ENCODE results near the gene TLE6. TPM values are rescaled to one million over a fixed set of nuclear protein-coding genes. Genes with fewer than 3 reads are reported as not detected.

The TLE6 gene
- polyA plus RNA-seq, 4 donors: 0.75 to 1.00 TPM; not detected in 2

GRCh38 chr19:2998642-2999041 lies 21.3 kb downstream of the TLE6 start:
- DNase-seq (no peak), FAIRE-seq (no peak)
- 86 to 94% (median 91%) methylated on average over 11 of the region's 11 CpGs for WGBS, 3 donors
- Histone ChIP-seq H3K27me3 (ENCODE audit: control insufficient read depth in 3 of 3, insufficient read depth in 3 of 3, low read length in 3 of 3) (no peaks in the 10 kb centered on the region), H3K36me3 (ENCODE audit: control insufficient read depth in 3 of 3, insufficient read depth in 2 of 3, low read depth in 1 of 3, low read length in 3 of 3) (peaks cover 0 to 79% (median 0%) of the 10 kb centered on the region in 3 donors), H3K27ac (ENCODE audit: low read depth in 1 of 3, low read length in 2 of 3) (no peak overlapping the region), H3K4me1 (ENCODE audit: control insufficient read depth in 3 of 3, insufficient read depth in 2 of 3, low read depth in 1 of 3, low read length in 2 of 3) (no peaks in the 10 kb centered on the region), H3K4me3 (ENCODE audit: low read depth in 1 of 3, low read length in 3 of 3) (no peak overlapping the region), H3K9me3 (ENCODE audit: control insufficient read depth in 2 of 2, insufficient read depth in 1 of 2, low read depth in 1 of 2, low read length in 1 of 2) (peaks cover 0 to 5% of the 10 kb centered on the region in 2 donors)

- Histone ChIP-seq H3K27me3 (ENCODE audit: control insufficient read depth in 3 of 3, insufficient read depth in 3 of 3, low read length in 3 of 3) (no peaks in the 10 kb centered on the region), H3K4me3 (ENCODE audit: low read depth in 1 of 3, low read length in 3 of 3) (no peak overlapping the region), H3K9me3 (ENCODE audit: control insufficient read depth in 2 of 2, insufficient read depth in 1 of 2, low read depth in 1 of 2, low read length in 1 of 2) (peaks cover 0 to 5% of the 10 kb centered on the region in 2 donors), H3K4me1 (ENCODE audit: control insufficient read depth in 3 of 3, insufficient read depth in 2 of 3, low read depth in 1 of 3, low read length in 2 of 3) (no peaks in the 10 kb centered on the region), H3K36me3 (ENCODE audit: control insufficient read depth in 3 of 3, insufficient read depth in 2 of 3, low read depth in 1 of 3, low read length in 3 of 3) (peaks cover 0 to 94% (median 0%) of the 10 kb centered on the region in 3 donors), H3K27ac (ENCODE audit: low read depth in 1 of 3, low read length in 2 of 3) (no peak overlapping the region)
- WGBS, 3 donors: 93 to 99% (median 96%) methylated on average over 6 of the region's 6 CpGs
- FAIRE-seq: no peak
- no peak for DNase-seq
Observed at GRCh38 chr19:3001235-3001800, 24.0 kb downstream of the TLE6 start.

GRCh38 chr19:3003046-3003445 lies 25.7 kb downstream of the TLE6 start:
- 87 to 91% (median 91%) methylated on average over 7 of the region's 7 CpGs for WGBS, 3 donors
- FAIRE-seq: no peak

DNA sequence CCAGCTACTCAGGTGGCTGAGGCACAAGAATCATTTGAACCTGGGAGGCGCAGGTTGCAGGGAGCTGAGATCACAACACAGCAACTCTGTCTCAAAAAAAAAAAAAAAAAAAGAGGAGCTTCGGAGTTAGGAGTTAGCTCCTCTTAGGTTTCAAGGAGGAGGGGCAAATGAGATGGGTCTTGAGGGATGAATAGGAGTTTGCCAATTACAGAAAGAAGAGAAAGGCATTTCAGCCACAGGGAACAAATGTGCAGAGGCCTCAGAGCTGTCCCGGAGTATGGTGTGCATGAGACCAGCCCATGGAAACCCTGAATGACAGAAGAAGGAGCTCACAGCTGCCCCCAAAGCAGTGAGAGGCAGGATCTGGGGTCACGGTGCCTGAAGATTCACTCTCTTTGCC lies 27.2 kb downstream of the TLE6 start:
- 83 to 89% (median 85%) methylated on average over 4 of the region's 4 CpGs for WGBS, 3 donors
- no peak for DNase-seq
- Histone ChIP-seq H3K27ac (ENCODE audit: low read depth in 1 of 3, low read length in 2 of 3) (no peak overlapping the region), H3K4me3 (ENCODE audit: low read depth in 1 of 3, low read length in 3 of 3) (no peak overlapping the region), H3K9me3 (ENCODE audit: control insufficient read depth in 2 of 2, insufficient read depth in 1 of 2, low read depth in 1 of 2, low read length in 1 of 2) (no peaks in the 10 kb centered on the region), H3K36me3 (ENCODE audit: control insufficient read depth in 3 of 3, insufficient read depth in 2 of 3, low read depth in 1 of 3, low read length in 3 of 3) (peaks cover 0 to 92% (median 0%) of the 10 kb centered on the region in 3 donors), H3K27me3 (ENCODE audit: control insufficient read depth in 3 of 3, insufficient read depth in 3 of 3, low read length in 3 of 3) (no peaks in the 10 kb centered on the region), H3K4me1 (ENCODE audit: control insufficient read depth in 3 of 3, insufficient read depth in 2 of 3, low read depth in 1 of 3, low read length in 2 of 3) (no peaks in the 10 kb centered on the region)
- no peak for FAIRE-seq

More at GRCh38 chr19:3003046-3003445, 25.7 kb downstream of the TLE6 start:
- Histone ChIP-seq H3K36me3 (ENCODE audit: control insufficient read depth in 3 of 3, insufficient read depth in 2 of 3, low read depth in 1 of 3, low read length in 3 of 3) (peaks cover 0 to 93% (median 0%) of the 10 kb centered on the region in 3 donors), H3K27me3 (ENCODE audit: control insufficient read depth in 3 of 3, insufficient read depth in 3 of 3, low read length in 3 of 3) (no peaks in the 10 kb centered on the region), H3K27ac (ENCODE audit: low read depth in 1 of 3, low read length in 2 of 3) (no peak overlapping the region), H3K9me3 (ENCODE audit: control insufficient read depth in 2 of 2, insufficient read depth in 1 of 2, low read depth in 1 of 2, low read length in 1 of 2) (no peaks in the 10 kb centered on the region), H3K4me1 (ENCODE audit: control insufficient read depth in 3 of 3, insufficient read depth in 2 of 3, low read depth in 1 of 3, low read length in 2 of 3) (no peaks in the 10 kb centered on the region), H3K4me3 (ENCODE audit: low read depth in 1 of 3, low read length in 3 of 3) (no peak overlapping the region)
- no peak for DNase-seq

DNA sequence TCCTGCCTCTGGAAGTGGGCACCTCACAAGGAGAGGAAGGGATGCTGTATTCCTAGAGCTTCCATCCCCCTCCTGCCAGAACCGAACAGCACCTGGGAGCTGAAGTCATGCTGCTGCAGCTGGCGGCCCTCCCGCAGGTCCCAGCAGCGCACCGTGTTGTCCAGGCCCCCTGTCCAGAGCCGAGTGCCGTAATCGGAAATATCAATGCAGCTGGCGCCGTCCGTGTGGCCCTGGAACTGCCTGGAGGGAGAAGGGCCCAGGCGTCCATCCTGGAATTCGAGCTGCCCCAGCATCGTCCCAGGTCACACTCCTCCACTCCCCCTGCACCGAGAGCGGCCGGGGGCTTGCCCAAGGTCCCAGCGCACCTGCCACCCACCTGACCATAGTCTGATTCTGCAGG lies 28.0 kb downstream of the TLE6 start:
- DNase-seq (no peak), FAIRE-seq (no peak)
- 86 to 93% (median 90%) methylated on average over 17 to 18 of the region's 18 CpGs for WGBS, 3 donors
- H3K9me3 ChIP-seq (ENCODE audit: control insufficient read depth in 2 of 2, insufficient read depth in 1 of 2, low read depth in 1 of 2, low read length in 1 of 2): no peaks in the 10 kb centered on the region
- H3K27me3 ChIP-seq (ENCODE audit: control insufficient read depth in 3 of 3, insufficient read depth in 3 of 3, low read length in 3 of 3): no peaks in the 10 kb centered on the region
- no peak overlapping the region for H3K27ac ChIP-seq (ENCODE audit: low read depth in 1 of 3, low read length in 2 of 3)
- H3K4me1 ChIP-seq (ENCODE audit: control insufficient read depth in 3 of 3, insufficient read depth in 2 of 3, low read depth in 1 of 3, low read length in 2 of 3): no peaks in the 10 kb centered on the region
- H3K36me3 ChIP-seq (ENCODE audit: control insufficient read depth in 3 of 3, insufficient read depth in 2 of 3, low read depth in 1 of 3, low read length in 3 of 3): peaks cover 0 to 94% (median 0%) of the 10 kb centered on the region in 3 donors
- no peak overlapping the region for H3K4me3 ChIP-seq (ENCODE audit: low read depth in 1 of 3, low read length in 3 of 3)

GRCh38 chr19:3006075-3006767 lies 28.9 kb downstream of the TLE6 start:
- no peaks in the 10 kb centered on the region for H3K27me3 ChIP-seq (ENCODE audit: control insufficient read depth in 3 of 3, insufficient read depth in 3 of 3, low read length in 3 of 3)
- peaks cover 0 to 94% (median 0%) of the 10 kb centered on the region in 3 donors for H3K36me3 ChIP-seq (ENCODE audit: control insufficient read depth in 3 of 3, insufficient read depth in 2 of 3, low read depth in 1 of 3, low read length in 3 of 3)
- no peak overlapping the region for H3K4me3 ChIP-seq (ENCODE audit: low read depth in 1 of 3, low read length in 3 of 3)
- DNase-seq (peak; percentile 12 to 20), FAIRE-seq (no peak)
- 78 to 84% (median 81%) methylated on average over 32 to 37 of the region's 37 CpGs for WGBS, 3 donors
- H3K27ac ChIP-seq (ENCODE audit: low read depth in 1 of 3, low read length in 2 of 3): no peak overlapping the region
- H3K9me3 ChIP-seq (ENCODE audit: control insufficient read depth in 2 of 2, insufficient read depth in 1 of 2, low read depth in 1 of 2, low read length in 1 of 2): no peaks in the 10 kb centered on the region
- no peaks in the 10 kb centered on the region for H3K4me1 ChIP-seq (ENCODE audit: control insufficient read depth in 3 of 3, insufficient read depth in 2 of 3, low read depth in 1 of 3, low read length in 2 of 3)

- H3K36me3 ChIP-seq (ENCODE audit: control insufficient read depth in 3 of 3, insufficient read depth in 2 of 3, low read depth in 1 of 3, low read length in 3 of 3): peaks cover 0 to 93% (median 0%) of the 10 kb centered on the region in 3 donors
- H3K9me3 ChIP-seq (ENCODE audit: control insufficient read depth in 2 of 2, insufficient read depth in 1 of 2, low read depth in 1 of 2, low read length in 1 of 2): no peaks in the 10 kb centered on the region
- no peak for DNase-seq
- 64 to 80% (median 73%) methylated on average over 9 of the region's 9 CpGs for WGBS, 3 donors
- no peaks in the 10 kb centered on the region for H3K4me1 ChIP-seq (ENCODE audit: control insufficient read depth in 3 of 3, insufficient read depth in 2 of 3, low read depth in 1 of 3, low read length in 2 of 3)
- no peak for FAIRE-seq
- no peak overlapping the region for H3K4me3 ChIP-seq (ENCODE audit: low read depth in 1 of 3, low read length in 3 of 3)
- H3K27ac ChIP-seq (ENCODE audit: low read depth in 1 of 3, low read length in 2 of 3): no peak overlapping the region
- H3K27me3 ChIP-seq (ENCODE audit: control insufficient read depth in 3 of 3, insufficient read depth in 3 of 3, low read length in 3 of 3): no peaks in the 10 kb centered on the region
Observed at GRCh38 chr19:3007975-3008374, 30.6 kb downstream of the TLE6 start.

DNA sequence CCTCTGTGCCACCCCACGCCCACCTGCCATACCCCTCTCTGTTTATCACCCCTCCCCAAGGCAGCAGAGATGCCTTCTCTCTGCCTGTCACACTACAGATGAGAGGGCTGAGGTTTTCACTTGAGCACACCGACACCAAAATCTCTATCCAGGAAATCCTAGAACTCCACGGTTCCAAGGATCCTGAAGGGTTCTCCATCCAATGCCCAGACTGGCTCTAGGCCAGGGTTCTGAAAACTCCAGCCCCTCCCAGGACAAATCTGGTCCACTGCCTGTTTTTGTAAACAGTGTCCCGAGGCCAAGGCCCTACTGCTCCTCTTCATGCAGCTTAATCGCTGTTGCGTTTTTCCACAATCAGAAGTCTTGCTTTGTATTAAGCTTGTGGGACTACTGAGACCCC lies 31.6 kb downstream of the TLE6 start:
- Histone ChIP-seq H3K36me3 (ENCODE audit: control insufficient read depth in 3 of 3, insufficient read depth in 2 of 3, low read depth in 1 of 3, low read length in 3 of 3) (peaks cover 0 to 95% (median 0%) of the 10 kb centered on the region in 3 donors), H3K4me3 (ENCODE audit: low read depth in 1 of 3, low read length in 3 of 3) (no peak overlapping the region), H3K9me3 (ENCODE audit: control insufficient read depth in 2 of 2, insufficient read depth in 1 of 2, low read depth in 1 of 2, low read length in 1 of 2) (no peaks in the 10 kb centered on the region), H3K4me1 (ENCODE audit: control insufficient read depth in 3 of 3, insufficient read depth in 2 of 3, low read depth in 1 of 3, low read length in 2 of 3) (no peaks in the 10 kb centered on the region), H3K27ac (ENCODE audit: low read depth in 1 of 3, low read length in 2 of 3) (no peak overlapping the region), H3K27me3 (ENCODE audit: control insufficient read depth in 3 of 3, insufficient read depth in 3 of 3, low read length in 3 of 3) (no peaks in the 10 kb centered on the region)
- WGBS, 3 donors: 71 to 89% (median 79%) methylated on average over 6 of the region's 6 CpGs
- DNase-seq: no peak
- no peak for FAIRE-seq

Measured in small intestine (tissue), 7 donors.